Fibroblast of skin of right quadriceps (primary cell): ENCODE data around the gene RHOT1.
"Not testable (repeated sequence)": the region's sequence is repeated elsewhere in the genome, so short reads cannot be mapped to it uniquely, and the experiment has no call there.

Experiments used
- DNase-seq: peaks from one replicate; pipeline ENCODE4 v3.0.0-alpha.2; 2013

The RHOT1 gene

DNA sequence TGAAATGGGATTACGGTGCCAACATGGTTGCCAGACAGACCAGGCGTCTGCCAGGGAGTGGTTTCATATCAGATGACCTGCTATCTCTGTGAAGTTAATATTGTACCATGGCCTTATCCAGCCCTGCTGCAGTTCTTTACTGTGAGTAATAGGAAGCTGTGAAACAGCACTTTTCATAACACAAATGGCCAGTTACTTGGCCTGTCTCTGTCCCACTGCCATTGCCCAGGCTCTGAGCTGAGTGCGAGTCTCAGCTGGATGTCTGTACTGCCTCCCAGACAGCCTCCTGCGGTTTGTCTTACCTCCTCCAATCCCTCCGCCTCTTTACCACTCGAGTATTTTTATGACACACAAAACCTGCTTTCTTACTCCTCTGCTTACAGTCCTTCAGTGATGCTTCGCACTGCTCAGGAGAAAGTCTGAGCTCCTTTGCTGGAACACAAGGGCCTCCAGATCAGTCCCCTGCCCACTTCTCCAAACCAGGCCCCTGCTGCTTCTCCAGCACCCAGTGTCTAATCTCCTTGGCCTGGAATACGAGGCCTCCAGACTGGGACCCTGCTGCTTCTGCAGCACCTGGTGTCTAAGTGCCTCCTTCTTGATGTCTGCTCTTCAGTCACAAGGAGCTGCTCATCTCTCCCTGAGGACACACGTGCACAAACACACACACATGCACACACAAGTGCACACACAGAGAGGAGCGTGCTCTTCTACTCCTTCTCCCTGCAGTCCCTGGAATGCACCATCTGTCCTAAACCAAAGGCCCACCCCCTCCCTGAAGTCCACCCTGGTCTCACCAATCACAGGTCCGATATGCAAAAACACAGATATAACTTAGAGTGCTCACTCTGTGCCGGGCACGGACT, 17.1 kb upstream of the RHOT1 start:
- no peak for DNase-seq

GRCh38 chr17:32125848-32126153, 16.5 kb upstream of the RHOT1 start:
- no peak for DNase-seq

GRCh38 chr17:32126325-32126724, 16.0 kb upstream of the RHOT1 start:
- DNase-seq = no peak

- no peak for DNase-seq
Observed at GRCh38 chr17:32126746-32127145, 15.6 kb upstream of the RHOT1 start.

GRCh38 chr17:32127158-32127897, 15.0 kb upstream of the RHOT1 start:
- DNase-seq = peak; percentile 66

DNA sequence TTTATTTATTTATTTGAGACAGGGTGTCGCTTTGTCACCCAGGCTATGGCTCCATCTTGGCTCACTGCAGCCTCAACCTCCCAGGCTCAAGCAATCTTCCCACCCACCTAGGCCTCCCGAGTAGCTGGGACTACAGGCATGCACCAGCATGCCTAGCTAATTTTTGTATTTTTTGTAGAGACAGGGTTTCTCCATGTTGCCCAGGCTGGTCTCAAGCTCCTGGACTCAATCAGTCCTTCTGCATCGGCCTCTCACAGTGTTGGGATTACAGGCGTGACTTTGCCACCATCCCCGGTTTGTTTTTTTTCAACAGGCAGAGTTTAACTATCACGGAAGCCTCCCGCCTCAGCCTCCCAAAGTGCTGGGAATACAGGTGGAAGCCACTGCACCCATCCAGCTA, 13.8 kb upstream of the RHOT1 start:
- DNase-seq = not testable (repeated sequence)

DNA sequence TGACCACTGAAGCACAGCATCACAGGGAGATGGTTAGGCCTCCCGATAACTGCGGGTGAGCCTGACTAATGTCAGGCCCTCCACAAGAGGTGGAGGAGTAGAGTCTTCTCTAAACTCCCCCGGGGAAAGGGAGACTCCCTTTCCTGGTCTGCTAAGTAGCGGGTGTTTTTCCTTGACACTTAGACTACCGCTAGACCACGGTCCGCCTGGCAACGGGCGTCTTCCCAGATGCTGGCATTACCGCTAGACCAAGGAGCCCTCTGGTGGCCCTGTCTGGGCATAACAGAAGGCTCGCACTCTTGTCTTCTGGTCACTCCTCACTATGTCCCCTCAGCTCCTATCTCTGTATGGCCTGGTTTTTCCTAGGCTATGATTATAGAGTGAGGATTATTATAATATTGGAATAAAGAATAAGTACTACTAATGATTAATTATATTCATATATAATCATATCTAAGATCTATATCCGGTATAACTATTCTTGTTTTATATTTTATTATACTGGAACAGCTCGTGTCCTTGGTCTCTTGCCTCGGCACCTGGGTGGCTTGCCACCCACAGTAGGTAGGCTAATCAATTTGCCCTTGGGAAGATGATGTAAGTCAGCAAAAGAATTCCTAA, 6.7 kb upstream of the RHOT1 start:
- not testable (repeated sequence) for DNase-seq

- DNase-seq = no peak
Observed at GRCh38 chr17:32136856-32137255, 5.4 kb upstream of the RHOT1 start.

DNA sequence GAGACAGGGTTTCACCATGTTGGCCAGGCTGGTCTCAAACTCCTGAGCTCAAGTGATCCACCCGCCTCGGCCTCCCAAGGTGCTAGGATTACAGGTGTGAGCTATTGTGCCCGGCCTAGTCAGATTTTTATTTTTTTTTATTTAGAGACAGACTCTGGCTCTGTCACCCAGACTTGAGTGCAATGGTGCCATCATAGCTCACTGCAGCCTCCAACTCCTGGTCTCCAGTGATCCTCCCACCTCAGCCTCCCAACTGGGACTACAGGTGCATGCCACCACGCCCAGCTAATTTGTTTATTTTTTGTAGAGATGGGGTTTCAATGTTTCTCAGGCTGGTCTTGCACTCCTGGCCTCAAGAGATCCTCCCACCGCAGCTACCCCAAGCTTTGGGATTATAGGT, 2.8 kb upstream of the RHOT1 start:
- not testable (repeated sequence) for DNase-seq

DNA sequence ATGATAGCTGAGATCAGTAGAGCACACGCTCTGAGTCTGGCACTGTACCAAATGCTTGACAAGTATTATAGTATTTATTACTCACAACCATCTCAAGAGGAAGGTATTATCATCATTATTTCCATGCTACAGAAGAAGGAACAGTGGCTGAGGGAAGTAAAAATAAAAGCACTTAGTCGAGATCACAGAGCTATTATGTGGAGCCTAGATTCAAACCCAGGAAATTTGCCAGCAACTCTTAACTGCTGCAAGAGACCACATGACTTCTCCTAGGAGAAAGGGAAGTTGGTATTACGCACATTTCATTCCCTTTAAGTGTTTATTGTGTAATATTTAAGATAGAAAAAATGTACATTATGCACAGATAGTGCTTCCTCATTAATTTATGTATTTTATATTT, 1.0 kb upstream of the RHOT1 start:
- DNase-seq = peak; percentile 86

GRCh38 chr17:32141679-32142037, 644 bp upstream of the RHOT1 start:
- no peak for DNase-seq

DNA sequence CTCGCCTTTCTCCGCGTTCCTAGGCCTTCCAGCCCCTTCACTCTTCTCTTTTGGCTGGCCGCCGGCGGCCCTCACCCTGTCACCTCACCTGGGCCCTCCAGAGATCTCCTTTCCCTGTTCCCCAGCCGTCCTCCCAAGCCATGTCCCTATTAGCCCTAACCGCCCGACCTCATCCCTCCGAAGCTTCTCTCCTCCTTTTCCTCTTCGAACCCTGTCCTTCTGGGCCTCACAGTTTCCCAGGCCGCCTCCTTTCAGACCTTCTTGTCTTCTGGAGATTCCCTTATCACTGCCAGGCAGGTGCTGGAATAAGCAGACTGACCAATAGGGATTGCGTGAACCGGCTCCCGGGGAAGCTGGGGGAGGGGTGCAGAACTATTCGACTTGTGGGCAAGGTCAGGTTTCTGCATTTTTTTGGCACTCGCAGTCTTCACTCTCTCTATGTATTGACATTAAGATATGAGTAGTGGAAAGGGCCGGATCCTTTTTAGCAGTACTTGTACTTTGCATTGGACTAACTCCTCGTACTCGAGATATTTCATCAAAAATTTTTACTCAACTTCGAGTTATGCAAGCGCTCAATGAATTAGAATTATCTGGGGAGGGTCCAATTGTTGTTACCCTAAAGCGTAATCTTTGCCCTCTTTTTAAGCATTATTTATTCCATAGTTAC, 690 bp downstream of the RHOT1 start:
- DNase-seq = peak; percentile 59

GRCh38 chr17:32143527-32143870, 1.2 kb downstream of the RHOT1 start:
- DNase-seq = no peak

DNA sequence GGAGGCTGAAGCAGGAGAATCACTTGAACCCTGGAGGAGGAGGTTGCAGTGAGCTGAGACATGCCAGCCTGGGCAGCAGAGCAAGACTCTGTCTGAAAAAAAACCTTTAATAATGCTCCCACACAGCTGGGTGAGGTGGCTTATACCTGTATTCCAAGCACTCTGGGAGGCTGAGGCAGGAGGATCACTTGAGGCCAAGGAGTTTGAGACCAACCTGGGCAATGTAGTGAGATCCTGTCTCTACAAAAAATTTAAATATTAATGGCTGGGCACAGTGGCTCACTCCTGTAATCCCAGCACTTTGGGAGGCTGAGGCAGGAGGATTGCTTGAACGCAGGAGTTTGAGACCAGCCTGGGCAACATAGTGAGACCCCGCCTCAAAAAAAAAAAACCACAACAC, 2.1 kb downstream of the RHOT1 start:
- DNase-seq = not testable (repeated sequence)

- no peak for DNase-seq
Observed at GRCh38 chr17:32148351-32148750, 6.0 kb downstream of the RHOT1 start.

- no peak for DNase-seq
Observed at GRCh38 chr17:32150358-32150757, 8.1 kb downstream of the RHOT1 start.

DNA sequence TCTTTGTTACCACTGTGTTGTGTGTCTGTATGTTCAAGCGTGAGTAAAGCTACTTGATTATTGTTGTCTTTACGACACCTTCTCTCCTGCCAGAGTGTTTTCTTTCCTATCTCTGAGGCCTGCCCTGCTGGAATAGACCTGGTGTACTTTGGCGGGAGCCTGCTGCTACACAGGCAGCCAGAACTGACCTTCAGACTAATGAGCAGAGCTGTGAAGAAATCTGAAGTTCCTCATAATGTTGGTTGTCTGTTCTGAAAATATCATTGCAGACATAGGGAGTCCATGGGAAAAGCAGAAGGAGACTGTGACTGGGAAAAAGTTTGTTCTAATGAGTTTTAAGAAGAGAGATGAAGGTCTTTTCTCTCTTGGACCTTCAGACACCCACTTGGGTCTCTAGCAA, 9.8 kb downstream of the RHOT1 start:
- no peak for DNase-seq

DNA sequence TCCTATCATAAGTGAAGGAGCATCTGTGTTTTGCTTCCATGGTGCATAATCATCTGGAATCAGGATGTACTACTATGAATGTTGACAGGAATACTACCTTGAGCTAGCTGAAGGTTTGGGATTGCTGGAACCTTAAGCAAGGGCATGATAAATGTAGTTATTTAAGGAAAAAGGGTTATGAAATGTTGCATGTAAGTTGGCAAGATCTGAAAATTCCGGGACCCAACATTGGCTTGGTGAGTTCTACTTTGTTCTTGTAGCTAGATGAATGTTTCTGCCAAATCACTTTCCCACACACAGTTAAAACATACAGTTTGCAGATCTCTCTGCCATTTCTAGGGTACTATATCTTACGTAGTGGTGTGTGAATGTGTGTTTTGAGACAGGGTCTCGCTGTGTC, 13.6 kb downstream of the RHOT1 start:
- no peak for DNase-seq

DNA sequence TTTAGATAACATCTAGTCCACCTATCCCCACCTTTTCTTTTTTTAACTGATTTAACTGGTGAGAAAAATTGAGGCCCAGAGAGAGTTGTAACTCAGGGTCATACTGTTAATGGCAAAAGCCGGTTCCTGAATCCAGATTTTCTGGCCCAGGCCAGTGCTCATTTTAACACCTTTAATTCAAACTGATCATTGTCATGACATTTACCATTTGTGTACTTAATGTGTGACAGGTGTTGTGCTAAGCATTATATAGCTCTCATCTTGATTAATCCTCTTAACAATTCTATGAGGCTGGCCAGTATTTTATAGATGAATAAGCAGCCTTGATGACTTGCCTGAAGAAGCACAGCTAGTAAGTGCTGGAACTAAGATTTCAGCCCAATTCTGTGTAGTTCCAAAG, 14.4 kb downstream of the RHOT1 start:
- DNase-seq = no peak

- peak; percentile 45 for DNase-seq
Observed at GRCh38 chr17:32157225-32157624, 14.9 kb downstream of the RHOT1 start.

GRCh38 chr17:32158870-32159585, 16.7 kb downstream of the RHOT1 start:
- DNase-seq = no peak

GRCh38 chr17:32159586-32160438, 17.5 kb downstream of the RHOT1 start:
- DNase-seq = no peak
